ENCODE measurements around the gene STRIP1.
"Not testable (repeated sequence)": the region's sequence is repeated elsewhere in the genome, so short reads cannot be mapped to it uniquely, and the experiment has no call there.

STRIP1 gene

DNA sequence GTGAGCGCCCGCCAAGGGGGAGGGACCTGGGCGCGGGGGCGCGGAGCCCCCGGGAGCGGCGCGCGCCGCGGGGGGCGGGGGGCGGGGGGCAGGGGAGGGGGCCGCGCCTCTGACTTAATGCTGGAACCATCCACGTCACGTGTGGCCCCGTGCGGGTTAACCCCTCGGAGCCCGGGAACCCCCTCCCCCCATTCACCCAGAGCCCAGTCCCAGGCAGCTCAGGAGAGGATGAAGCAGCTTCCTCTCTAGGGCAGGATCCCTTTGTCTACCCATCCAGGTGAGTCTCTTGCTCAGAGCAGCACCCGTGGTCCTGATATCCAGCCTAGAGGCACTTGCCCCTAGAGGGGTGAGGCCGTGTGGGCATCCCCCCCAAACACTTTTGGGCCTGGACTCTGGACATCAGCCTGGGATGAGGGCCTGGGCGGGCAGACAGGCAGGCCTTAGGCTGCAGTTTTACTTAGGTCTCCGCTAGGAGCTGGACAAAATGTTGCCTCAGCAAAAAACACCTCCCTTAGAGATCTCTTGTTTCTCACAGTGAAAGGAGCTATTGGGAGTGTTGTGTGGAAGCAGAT is 36.3 kb downstream of the STRIP1 start, which contains the start of gene ALX3 (continued):
- TF ChIP-seq, protein P1, sequence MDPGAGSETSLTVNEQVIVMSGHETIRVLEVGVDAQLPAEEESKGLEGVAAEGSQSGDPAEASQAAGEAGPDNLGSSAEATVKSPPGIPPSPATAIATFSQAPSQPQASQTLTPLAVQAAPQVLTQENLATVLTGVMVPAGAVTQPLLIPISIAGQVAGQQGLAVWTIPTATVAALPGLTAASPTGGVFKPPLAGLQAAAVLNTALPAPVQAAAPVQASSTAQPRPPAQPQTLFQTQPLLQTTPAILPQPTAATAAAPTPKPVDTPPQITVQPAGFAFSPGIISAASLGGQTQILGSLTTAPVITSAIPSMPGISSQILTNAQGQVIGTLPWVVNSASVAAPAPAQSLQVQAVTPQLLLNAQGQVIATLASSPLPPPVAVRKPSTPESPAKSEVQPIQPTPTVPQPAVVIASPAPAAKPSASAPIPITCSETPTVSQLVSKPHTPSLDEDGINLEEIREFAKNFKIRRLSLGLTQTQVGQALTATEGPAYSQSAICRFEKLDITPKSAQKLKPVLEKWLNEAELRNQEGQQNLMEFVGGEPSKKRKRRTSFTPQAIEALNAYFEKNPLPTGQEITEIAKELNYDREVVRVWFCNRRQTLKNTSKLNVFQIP (CRISPR knock-in tag; IDR thresholded peaks at IDR 0.05; ENCODE audit: borderline replicate concordance, low read depth), result no peak
- TF ChIP-seq ZFP3 (CRISPR knock-in tag; IDR thresholded peaks at IDR 0.05), result no peak
- no peak for TF ChIP-seq ZNF565 (CRISPR knock-in tag; conservative IDR thresholded peaks at IDR 0.05; ENCODE audit: low read depth)
- TF ChIP-seq ZC3H10 (CRISPR knock-in tag; IDR thresholded peaks at IDR 0.05), result no peak
- no peak for TF ChIP-seq ZFP30 (CRISPR knock-in tag; IDR thresholded peaks at IDR 0.05)

DNA sequence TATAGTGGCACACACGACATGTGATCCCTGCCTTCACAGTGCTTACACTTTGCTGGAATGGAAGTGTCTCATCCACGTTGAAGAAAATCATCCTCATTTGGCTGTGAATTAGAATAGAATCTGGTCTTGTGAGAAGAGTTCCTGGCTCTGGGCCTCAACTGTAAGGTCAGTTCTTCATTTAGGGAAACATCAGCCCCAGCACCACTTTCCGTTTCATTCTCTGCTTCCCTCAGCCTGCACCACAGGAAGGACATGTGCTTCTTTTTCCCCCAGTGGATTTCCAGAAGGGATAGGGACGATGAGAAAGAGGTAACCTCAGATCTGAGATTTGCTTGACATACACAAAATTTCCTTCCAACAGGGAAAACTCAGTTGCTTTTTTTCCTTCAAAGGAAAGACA is 39.7 kb downstream of the STRIP1 start:
- TF ChIP-seq ZFP3 (CRISPR knock-in tag; IDR thresholded peaks at IDR 0.05), result no peak
- TF ChIP-seq, protein P2, sequence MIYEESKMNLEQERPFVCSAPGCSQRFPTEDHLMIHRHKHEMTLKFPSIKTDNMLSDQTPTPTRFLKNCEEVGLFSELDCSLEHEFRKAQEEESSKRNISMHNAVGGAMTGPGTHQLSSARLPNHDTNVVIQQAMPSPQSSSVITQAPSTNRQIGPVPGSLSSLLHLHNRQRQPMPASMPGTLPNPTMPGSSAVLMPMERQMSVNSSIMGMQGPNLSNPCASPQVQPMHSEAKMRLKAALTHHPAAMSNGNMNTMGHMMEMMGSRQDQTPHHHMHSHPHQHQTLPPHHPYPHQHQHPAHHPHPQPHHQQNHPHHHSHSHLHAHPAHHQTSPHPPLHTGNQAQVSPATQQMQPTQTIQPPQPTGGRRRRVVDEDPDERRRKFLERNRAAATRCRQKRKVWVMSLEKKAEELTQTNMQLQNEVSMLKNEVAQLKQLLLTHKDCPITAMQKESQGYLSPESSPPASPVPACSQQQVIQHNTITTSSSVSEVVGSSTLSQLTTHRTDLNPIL (CRISPR knock-in tag; IDR thresholded peaks at IDR 0.05; ENCODE audit: low read depth), result no peak
- TF ChIP-seq CSDC2 (CRISPR knock-in tag; IDR thresholded peaks at IDR 0.05), result no peak
- no peak for TF ChIP-seq PPARA (CRISPR knock-in tag; IDR thresholded peaks at IDR 0.05; ENCODE audit: borderline replicate concordance)
- no peak for TF ChIP-seq ZFP30 (CRISPR knock-in tag; IDR thresholded peaks at IDR 0.05)
- TF ChIP-seq, protein P1 (CRISPR knock-in tag; IDR thresholded peaks at IDR 0.05; ENCODE audit: borderline replicate concordance, low read depth), result no peak
- TF ChIP-seq TCF4 (CRISPR knock-in tag; IDR thresholded peaks at IDR 0.05; ENCODE audit: borderline replicate concordance), result no peak
- TF ChIP-seq, protein P3, sequence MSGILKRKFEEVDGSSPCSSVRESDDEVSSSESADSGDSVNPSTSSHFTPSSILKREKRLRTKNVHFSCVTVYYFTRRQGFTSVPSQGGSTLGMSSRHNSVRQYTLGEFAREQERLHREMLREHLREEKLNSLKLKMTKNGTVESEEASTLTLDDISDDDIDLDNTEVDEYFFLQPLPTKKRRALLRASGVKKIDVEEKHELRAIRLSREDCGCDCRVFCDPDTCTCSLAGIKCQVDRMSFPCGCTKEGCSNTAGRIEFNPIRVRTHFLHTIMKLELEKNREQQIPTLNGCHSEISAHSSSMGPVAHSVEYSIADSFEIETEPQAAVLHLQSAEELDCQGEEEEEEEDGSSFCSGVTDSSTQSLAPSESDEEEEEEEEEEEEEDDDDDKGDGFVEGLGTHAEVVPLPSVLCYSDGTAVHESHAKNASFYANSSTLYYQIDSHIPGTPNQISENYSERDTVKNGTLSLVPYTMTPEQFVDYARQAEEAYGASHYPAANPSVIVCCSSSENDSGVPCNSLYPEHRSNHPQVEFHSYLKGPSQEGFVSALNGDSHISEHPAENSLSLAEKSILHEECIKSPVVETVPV (CRISPR knock-in tag; IDR thresholded peaks at IDR 0.05), result no peak
- no peak for TF ChIP-seq GLIS3 (CRISPR knock-in tag; IDR thresholded peaks at IDR 0.05)
- TF ChIP-seq ISL1 (CRISPR knock-in tag; IDR thresholded peaks at IDR 0.05), result no peak
- no peak for TF ChIP-seq ESRRG (CRISPR knock-in tag; IDR thresholded peaks at IDR 0.05)
- TF ChIP-seq BACH2 (CRISPR knock-in tag; IDR thresholded peaks at IDR 0.05; ENCODE audit: borderline replicate concordance), result no peak
- TF ChIP-seq ZNF70 (CRISPR knock-in tag; IDR thresholded peaks at IDR 0.05), result no peak
- no peak for ATAC-seq

DNA sequence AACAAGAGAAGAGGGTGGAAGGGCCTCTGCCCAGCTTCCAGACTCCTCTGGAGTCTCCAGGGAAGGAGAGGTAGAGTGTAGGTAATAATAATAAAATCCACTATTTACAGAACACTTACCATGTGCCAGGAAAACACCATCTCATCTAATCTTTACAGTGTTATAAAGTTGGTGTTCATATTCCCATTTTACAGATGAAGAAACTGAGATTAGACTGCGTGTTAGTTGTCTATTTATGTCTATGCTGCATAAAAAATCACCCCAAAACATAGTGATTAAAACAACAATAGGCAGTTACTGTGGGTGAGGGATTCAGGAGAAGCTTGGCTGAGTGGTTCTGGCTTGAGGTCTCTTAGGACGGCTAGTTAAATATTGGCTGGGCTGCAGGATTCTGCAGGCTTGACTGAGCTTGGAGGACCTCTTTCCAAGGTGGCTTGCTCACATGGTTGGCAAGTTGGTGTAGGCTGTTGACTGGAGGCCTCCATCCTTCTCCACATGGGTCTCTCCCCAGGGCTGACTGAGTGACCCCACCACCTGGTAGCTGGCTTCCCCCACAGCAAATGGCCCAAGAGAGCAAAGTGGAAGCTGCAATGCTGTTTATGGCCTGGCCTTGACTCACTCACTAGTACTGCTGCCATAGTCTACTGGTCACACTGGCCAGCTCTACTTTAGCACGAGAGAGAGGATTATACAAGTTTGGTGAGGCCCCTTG is 42.5 kb downstream of the STRIP1 start:
- TF ChIP-seq, protein P3 (CRISPR knock-in tag; IDR thresholded peaks at IDR 0.05), result no peak
- TF ChIP-seq GLIS3 (CRISPR knock-in tag; IDR thresholded peaks at IDR 0.05) (no peak), PPARA (CRISPR knock-in tag; IDR thresholded peaks at IDR 0.05; ENCODE audit: borderline replicate concordance) (no peak), ZFP30 (CRISPR knock-in tag; IDR thresholded peaks at IDR 0.05) (no peak), ZFP3 (CRISPR knock-in tag; IDR thresholded peaks at IDR 0.05) (no peak), ARNTL (CRISPR knock-in tag; IDR thresholded peaks at IDR 0.05; ENCODE audit: borderline replicate concordance, low read depth) (no peak), SNAI2 (CRISPR knock-in tag; IDR thresholded peaks at IDR 0.05) (no peak), OSR1 (CRISPR knock-in tag; IDR thresholded peaks at IDR 0.05) (no peak), BACH2 (CRISPR knock-in tag; IDR thresholded peaks at IDR 0.05; ENCODE audit: borderline replicate concordance) (no peak), RARB (CRISPR knock-in tag; IDR thresholded peaks at IDR 0.05) (no peak)
- no peak for ATAC-seq

DNA sequence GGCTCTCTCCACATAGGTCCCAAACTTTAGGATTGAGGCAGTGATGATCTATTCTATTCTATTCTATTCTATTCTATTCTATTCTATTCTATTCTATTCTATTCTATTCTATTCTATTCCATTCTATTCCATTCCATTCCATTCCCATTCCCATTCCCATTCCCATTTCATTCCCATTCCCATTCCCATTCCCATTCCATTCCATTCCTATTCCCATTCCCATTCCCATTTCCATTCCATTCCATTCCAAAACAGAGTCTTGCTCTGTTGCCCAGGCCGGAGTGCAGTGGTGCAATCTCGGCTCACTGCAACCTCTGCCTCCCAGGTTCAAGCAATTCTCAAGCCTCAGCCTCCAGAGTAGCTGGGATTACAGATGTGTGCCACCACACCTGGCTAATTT is 45.6 kb downstream of the STRIP1 start:
- not testable (repeated sequence) for ATAC-seq
